ENCODE data around the gene GLOD4. TPM values are rescaled to one million over a fixed set of nuclear protein-coding genes. Genes with fewer than 3 reads are reported as not detected.
"Not testable (repeated sequence)": the region's sequence is repeated elsewhere in the genome, so short reads cannot be mapped to it uniquely, and the experiment has no call there.

The GLOD4 gene
- polyA plus RNA-seq, 3 donors from 2014 or later, result 90.8 to 94.9 (median 92.0) TPM

- H3K4me1 Mint-ChIP-seq, result no peaks in the 10 kb centered on the region
- H3K36me3 Mint-ChIP-seq, result no peaks in the 10 kb centered on the region
- no peak overlapping the region for H3K4me3 Mint-ChIP-seq
- no peak overlapping the region for H3K27ac Mint-ChIP-seq
- H3K9me3 Mint-ChIP-seq, result no peaks in the 10 kb centered on the region
- no peak for DNase-seq
- H3K27me3 Mint-ChIP-seq (ENCODE audit: low read depth in 3 of 3), result no peaks in the 10 kb centered on the region
These were observed 25.6 kb upstream of the GLOD4 start for GRCh38 chr17:807523-808294.

DNA sequence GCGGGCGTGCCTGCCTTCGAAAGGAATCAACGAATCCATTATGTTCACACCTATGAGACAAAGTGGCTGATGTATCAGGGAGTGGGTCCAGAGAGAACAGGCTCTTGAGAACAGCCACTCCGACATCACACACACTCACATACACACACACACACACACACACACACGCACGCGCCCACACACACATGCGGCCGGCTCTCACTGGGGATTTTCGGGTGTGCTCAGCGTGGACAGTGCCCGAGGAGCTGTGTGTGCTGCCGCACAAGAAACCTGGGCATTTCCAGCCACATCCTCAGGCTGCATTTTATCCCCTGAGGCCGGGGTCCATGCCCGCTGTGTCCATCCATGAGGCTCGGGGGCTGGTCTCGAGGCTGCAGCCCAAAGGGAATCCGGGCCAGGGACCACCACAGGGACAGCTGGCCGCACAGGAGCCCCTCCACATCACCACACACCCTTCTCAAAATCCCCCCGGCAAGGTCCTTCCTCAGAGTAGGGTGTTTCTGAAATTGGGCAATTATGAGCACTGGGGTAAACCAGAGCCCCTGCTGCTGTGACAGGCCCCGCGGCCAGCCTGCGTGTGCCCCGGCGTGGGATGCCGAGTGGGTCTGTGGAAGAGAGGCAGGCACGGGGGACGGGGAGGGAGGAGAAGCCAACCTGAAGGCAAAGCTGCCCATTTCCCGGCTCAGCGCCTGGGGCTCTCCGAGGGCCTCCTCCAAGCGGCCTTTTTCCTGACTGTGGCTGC lies 24.9 kb upstream of the GLOD4 start:
- Mint-ChIP-seq H3K4me1 (no peaks in the 10 kb centered on the region), H3K27me3 (ENCODE audit: low read depth in 3 of 3) (no peaks in the 10 kb centered on the region), H3K4me3 (no peak overlapping the region)

DNA sequence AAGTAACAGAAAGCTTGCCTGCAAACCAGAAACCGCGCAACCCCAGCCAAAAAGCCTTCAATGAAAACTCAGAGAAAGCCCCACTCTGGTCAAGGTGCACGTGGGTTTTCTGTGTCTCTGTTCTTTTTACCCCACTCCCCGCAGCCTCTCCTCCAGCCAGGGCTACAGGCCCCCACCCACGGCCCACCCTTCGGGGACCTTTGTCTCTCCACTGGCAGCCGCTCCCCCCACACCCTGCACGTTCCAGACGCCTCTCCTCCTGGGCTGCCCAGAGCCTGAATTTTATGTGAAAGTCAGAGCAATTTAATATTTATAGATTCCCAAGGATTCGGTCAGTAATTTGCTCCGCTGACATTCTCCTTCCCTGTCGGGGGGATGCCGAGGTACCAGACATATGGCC lies 24.3 kb upstream of the GLOD4 start:
- Mint-ChIP-seq H3K4me3 (no peak overlapping the region), H3K36me3 (no peaks in the 10 kb centered on the region)

More for the DNA sequence above, 24.9 kb upstream of the GLOD4 start:
- no peaks in the 10 kb centered on the region for H3K9me3 Mint-ChIP-seq
- H3K27ac Mint-ChIP-seq, result no peak overlapping the region
- DNase-seq, result no peak
- H3K36me3 Mint-ChIP-seq, result no peaks in the 10 kb centered on the region

DNA sequence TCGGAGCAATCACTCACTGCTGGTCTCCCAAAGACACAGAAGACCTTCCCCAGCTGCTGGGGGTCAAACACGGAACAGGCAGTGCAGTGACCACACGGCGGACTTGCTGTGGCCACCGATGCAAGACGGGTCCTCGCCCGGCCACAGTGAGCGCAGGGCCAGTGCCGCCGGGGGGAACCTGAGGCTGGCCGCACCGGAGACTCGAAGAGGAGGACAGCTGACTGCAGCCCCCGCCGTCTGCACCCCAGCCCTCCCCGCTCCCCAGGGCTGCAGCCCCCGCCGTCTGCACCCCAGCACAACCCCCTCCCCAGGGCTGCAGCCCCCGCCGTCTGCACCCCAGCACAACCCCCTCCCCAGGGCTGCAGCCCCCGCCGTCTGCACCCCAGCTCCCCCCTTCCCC lies 23.8 kb upstream of the GLOD4 start:
- not testable (repeated sequence) for H3K27ac Mint-ChIP-seq; H3K4me3 Mint-ChIP-seq; H3K9me3 Mint-ChIP-seq; H3K4me1 Mint-ChIP-seq; DNase-seq; H3K36me3 Mint-ChIP-seq; H3K27me3 Mint-ChIP-seq (ENCODE audit: low read depth in 3 of 3)

More for the DNA sequence above, 24.3 kb upstream of the GLOD4 start:
- no peaks in the 10 kb centered on the region for H3K9me3 Mint-ChIP-seq
- no peak overlapping the region for H3K27ac Mint-ChIP-seq
- no peaks in the 10 kb centered on the region for H3K4me1 Mint-ChIP-seq
- H3K27me3 Mint-ChIP-seq (ENCODE audit: low read depth in 3 of 3), result no peaks in the 10 kb centered on the region
- DNase-seq, result no peak

GRCh38 chr17:804541-805435 lies 22.7 kb upstream of the GLOD4 start:
- no peak overlapping the region for H3K4me3 Mint-ChIP-seq
- no peaks in the 10 kb centered on the region for H3K9me3 Mint-ChIP-seq
- no peaks in the 10 kb centered on the region for H3K36me3 Mint-ChIP-seq
- no peak overlapping the region for H3K27ac Mint-ChIP-seq
- no peak for DNase-seq
- peaks cover 0 to 3% (median 0%) of the 10 kb centered on the region in 3 donors for H3K27me3 Mint-ChIP-seq (ENCODE audit: low read depth in 3 of 3)
- H3K4me1 Mint-ChIP-seq, result no peaks in the 10 kb centered on the region

DNA sequence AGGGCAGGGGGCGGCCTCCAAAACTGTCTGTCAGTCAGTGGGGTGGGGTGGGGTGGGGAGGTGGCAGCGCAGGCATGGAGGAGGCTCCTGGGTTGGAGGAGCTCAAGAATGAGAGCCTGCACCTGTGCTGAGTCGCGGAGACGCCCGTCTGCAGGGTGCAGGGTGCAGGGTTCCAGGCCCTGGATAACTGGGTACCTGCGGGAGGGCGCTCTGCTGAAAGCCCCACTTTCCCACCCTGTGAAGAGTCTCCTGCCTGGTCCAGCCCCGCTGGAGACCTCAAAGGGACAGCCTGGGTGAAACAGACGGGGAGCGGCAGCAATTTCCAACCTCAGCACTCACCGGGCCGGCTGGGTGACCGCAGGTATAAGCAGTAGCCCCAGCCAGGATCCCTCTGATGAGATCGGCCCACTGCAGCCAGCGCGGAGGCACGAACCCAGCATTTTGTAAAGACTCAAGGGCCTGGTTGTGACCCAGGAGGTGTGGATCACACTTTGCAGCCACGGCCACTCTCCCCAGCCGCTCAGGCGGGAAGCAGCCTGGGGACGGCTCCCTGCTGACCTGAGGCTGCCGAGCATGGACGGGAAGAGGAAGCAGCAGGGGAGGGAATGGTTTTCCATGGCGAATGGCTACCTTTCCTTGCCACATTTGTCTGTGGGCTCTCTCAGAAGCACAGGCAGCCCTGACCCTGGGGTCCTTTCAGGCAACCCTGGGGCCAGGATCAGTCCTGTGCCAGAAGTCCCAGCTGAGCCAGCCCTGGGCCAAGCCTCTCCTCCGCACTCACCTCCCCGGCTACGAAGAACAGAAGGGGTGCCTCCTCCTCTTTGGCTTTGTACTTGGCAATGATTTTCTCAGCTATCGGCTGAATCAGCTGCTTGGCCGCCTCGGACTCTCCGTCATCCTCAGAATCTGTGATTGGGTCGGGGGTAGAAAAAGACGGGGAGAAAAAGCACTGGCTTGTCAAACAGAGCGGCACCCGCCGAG lies 21.1 kb upstream of the GLOD4 start:
- Mint-ChIP-seq H3K4me3 (no peak overlapping the region), H3K36me3 (no peaks in the 10 kb centered on the region), H3K9me3 (no peaks in the 10 kb centered on the region), H3K4me1 (no peaks in the 10 kb centered on the region), H3K27ac (no peak overlapping the region), H3K27me3 (ENCODE audit: low read depth in 3 of 3) (peaks cover 0 to 3% (median 0%) of the 10 kb centered on the region in 3 donors)
- DNase-seq, result no peak

DNA sequence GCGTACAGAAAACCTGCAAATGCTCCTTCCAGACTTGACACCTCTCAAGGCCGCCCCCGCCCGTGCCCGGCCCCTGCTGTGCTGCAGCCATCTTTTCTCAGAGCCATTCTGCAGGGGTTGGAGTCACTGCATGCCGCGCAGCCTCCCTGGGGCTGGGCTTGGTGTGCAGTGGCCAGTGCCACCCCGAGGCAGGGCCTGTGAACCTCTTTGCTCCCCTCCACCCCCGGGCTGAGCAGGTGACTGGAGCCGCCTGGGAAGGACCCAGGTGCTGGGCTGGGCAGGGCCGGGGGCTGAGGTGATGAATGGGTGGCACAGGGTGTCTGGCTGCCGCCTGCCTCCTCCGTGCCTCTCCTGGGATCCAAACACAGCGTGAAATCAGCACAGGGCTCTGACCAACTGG lies 20.4 kb upstream of the GLOD4 start:
- H3K27me3 Mint-ChIP-seq (ENCODE audit: low read depth in 3 of 3), result peaks cover 0 to 3% (median 0%) of the 10 kb centered on the region in 3 donors
- no peak for DNase-seq
- no peak overlapping the region for H3K4me3 Mint-ChIP-seq
- no peaks in the 10 kb centered on the region for H3K36me3 Mint-ChIP-seq
- no peak overlapping the region for H3K27ac Mint-ChIP-seq
- H3K9me3 Mint-ChIP-seq, result no peaks in the 10 kb centered on the region
- H3K4me1 Mint-ChIP-seq, result no peaks in the 10 kb centered on the region

GRCh38 chr17:801660-802059 lies 19.6 kb upstream of the GLOD4 start:
- Mint-ChIP-seq H3K4me3 (no peak overlapping the region), H3K36me3 (no peaks in the 10 kb centered on the region), H3K9me3 (no peaks in the 10 kb centered on the region), H3K27me3 (ENCODE audit: low read depth in 3 of 3) (peaks cover 0 to 3% (median 0%) of the 10 kb centered on the region in 3 donors), H3K4me1 (no peaks in the 10 kb centered on the region), H3K27ac (no peak overlapping the region)
- DNase-seq, result no peak

DNA sequence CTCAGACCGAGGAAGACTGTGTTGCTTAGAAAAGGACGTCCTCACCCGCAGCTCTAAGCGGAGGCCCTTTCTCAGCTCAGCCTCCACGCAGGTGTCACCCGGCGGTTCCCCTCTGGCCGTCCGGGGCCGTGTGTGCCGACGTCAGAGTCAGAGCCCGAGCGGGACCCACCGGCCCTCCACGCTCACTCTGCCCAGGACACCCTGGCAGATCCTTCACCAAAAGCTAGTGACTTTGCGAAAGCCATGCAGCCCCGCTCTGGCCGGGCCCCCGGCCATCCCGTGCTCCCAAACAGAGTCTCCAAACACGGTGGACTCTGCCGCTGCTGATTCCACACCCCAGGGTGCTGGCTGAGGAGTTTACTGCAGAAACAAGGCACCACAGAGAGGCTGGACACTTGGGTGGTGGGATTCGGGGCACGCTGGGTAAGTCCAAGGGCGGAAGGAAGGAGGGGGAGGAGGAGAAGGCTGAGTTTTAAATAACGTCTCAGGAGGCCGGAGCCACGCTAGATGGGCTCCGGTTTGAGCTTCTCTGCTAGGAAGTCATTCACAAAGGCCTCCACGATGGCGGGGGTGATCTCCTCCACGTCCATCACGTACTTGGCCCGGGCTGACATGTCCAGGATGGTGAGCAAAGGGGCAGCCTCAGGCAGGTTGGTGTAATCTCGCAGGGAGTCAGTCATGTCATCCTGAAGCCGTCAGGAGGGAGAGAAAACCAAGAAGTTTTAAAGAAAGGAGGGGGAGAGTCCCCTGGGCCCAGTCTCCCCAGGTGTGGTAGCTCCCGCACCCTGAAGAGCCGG lies 18.6 kb upstream of the GLOD4 start:
- H3K4me3 Mint-ChIP-seq, result no peak overlapping the region
- H3K9me3 Mint-ChIP-seq, result no peaks in the 10 kb centered on the region
- H3K4me1 Mint-ChIP-seq, result no peaks in the 10 kb centered on the region
- peaks cover 0 to 3% (median 0%) of the 10 kb centered on the region in 3 donors for H3K27me3 Mint-ChIP-seq (ENCODE audit: low read depth in 3 of 3)
- no peak for DNase-seq
- no peaks in the 10 kb centered on the region for H3K36me3 Mint-ChIP-seq
- no peak overlapping the region for H3K27ac Mint-ChIP-seq

- no peak overlapping the region for H3K27ac Mint-ChIP-seq
- H3K4me1 Mint-ChIP-seq, result peaks cover 7% of the 10 kb centered on the region in 2 donors
- peaks cover 0 to 3% (median 1%) of the 10 kb centered on the region in 3 donors for H3K27me3 Mint-ChIP-seq (ENCODE audit: low read depth in 3 of 3)
- no peaks in the 10 kb centered on the region for H3K36me3 Mint-ChIP-seq
- H3K4me3 Mint-ChIP-seq, result no peak overlapping the region
- DNase-seq, result no peak
- no peaks in the 10 kb centered on the region for H3K9me3 Mint-ChIP-seq
These were observed 17.2 kb upstream of the GLOD4 start for GRCh38 chr17:799261-799660.

GRCh38 chr17:798246-798645 lies 16.2 kb upstream of the GLOD4 start:
- DNase-seq, result no peak
- peaks cover 7% of the 10 kb centered on the region in 2 donors for H3K4me1 Mint-ChIP-seq
- peaks cover 0 to 3% (median 1%) of the 10 kb centered on the region in 3 donors for H3K27me3 Mint-ChIP-seq (ENCODE audit: low read depth in 3 of 3)
- H3K27ac Mint-ChIP-seq, result no peak overlapping the region
- H3K4me3 Mint-ChIP-seq, result no peak overlapping the region
- no peaks in the 10 kb centered on the region for H3K9me3 Mint-ChIP-seq
- no peaks in the 10 kb centered on the region for H3K36me3 Mint-ChIP-seq

DNA sequence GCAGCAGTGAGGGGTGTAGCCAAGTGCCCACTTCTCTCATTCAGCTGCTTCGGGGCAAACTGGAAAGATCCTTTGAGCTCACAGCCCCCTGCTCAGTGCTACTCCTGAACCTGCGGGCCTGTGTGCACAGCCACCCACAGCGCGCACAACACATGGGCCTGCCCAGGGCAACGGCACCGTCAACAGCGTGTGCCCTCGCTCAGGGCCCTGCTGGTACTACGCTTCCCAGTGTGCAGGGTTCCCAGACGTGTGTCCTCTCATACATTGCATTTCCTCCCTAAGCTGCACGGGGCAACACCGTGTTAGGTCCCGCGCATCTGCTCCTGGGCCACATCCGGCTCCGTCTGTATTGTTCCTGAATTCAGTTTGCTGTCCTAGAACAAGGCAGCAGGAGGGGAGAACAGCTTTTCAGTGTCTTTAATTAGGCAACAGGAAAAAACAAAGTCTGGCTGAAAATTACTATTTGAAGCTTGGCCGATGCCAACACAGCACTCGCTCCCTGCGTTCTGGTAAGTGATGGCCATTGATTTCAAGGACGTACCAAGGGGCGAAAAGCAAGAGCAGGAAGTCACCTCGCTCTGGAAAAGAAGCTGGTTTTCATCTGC lies 15.3 kb upstream of the GLOD4 start:
- H3K27ac Mint-ChIP-seq, result no peak overlapping the region
- no peak for DNase-seq

More for the DNA sequence above, 15.3 kb upstream of the GLOD4 start:
- Mint-ChIP-seq H3K36me3 (peaks cover 0 to 5% (median 0%) of the 10 kb centered on the region in 3 donors), H3K4me3 (no peak overlapping the region), H3K27me3 (ENCODE audit: low read depth in 3 of 3) (peaks cover 0 to 3% (median 1%) of the 10 kb centered on the region in 3 donors), H3K9me3 (no peaks in the 10 kb centered on the region), H3K4me1 (peaks cover 7% of the 10 kb centered on the region in 2 donors)
